Neural cell (in vitro differentiated cells): ENCODE measurements around the gene DEK.

Source experiments
- EP300 ChIP-seq: fragments of 450-650 bp; conservative IDR thresholded peaks from 2 replicates; pipeline ENCODE4 v1.6.1; 2014; ENCODE audit warnings: antibody characterized with exemption, mild to moderate bottlenecking, moderate library complexity; ENCODE audit not compliant: poor library complexity, severe bottlenecking
- EZH2 ChIP-seq: fragments of 200-600, 300-800 bp; shearing (Covaris generic), sonication (generic); IDR thresholded peaks from 2 replicates; pipeline ENCODE4 v1.6.1; 2014; ENCODE audit warnings: antibody characterized with exemption, low read length, borderline replicate concordance, mild to moderate bottlenecking; ENCODE audit not compliant: insufficient read depth, poor library complexity, severe bottlenecking
- MXI1 ChIP-seq: fragments of 450-650 bp; conservative IDR thresholded peaks from 2 replicates; pipeline ENCODE4 v1.6.1; 2014; ENCODE audit warnings: antibody characterized with exemption, mild to moderate bottlenecking; ENCODE audit not compliant: poor library complexity, severe bottlenecking
- TF ChIP-seq, protein P1 (sequence below): fragments of 450-650 bp; IDR thresholded peaks from 2 replicates; pipeline ENCODE4 v1.5.1; 2014; ENCODE audit warnings: antibody characterized with exemption, mild to moderate bottlenecking, moderate library complexity; ENCODE audit not compliant: poor library complexity, severe bottlenecking
- TF ChIP-seq, protein P2 (sequence below): IDR thresholded peaks from 2 replicates; pipeline ENCODE4 v1.6.1; 2012; ENCODE audit warnings: borderline replicate concordance

DNA sequence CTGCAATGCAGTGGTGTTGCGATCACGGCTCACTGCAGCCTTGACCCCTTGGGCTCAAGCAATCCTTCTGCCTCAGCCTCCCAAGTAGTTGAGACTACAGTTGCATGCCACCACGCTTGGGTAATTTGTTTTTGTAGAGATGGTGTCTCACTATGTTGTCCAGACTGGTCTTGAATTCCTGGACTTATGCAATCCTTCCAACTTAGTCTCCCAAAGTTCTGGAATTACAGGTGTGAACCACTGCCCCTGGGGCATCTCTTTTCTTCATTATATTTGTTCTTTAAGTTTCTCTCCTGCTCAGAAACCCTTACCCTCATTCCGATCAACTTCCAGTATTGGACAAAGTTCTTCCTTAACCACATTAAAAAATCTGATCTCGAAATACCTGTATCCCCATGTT, 44.7 kb upstream of the DEK start:
- TF ChIP-seq, protein P1, sequence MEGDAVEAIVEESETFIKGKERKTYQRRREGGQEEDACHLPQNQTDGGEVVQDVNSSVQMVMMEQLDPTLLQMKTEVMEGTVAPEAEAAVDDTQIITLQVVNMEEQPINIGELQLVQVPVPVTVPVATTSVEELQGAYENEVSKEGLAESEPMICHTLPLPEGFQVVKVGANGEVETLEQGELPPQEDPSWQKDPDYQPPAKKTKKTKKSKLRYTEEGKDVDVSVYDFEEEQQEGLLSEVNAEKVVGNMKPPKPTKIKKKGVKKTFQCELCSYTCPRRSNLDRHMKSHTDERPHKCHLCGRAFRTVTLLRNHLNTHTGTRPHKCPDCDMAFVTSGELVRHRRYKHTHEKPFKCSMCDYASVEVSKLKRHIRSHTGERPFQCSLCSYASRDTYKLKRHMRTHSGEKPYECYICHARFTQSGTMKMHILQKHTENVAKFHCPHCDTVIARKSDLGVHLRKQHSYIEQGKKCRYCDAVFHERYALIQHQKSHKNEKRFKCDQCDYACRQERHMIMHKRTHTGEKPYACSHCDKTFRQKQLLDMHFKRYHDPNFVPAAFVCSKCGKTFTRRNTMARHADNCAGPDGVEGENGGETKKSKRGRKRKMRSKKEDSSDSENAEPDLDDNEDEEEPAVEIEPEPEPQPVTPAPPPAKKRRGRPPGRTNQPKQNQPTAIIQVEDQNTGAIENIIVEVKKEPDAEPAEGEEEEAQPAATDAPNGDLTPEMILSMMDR: no peak
- no peak for TF ChIP-seq EP300
- TF ChIP-seq, protein P2, sequence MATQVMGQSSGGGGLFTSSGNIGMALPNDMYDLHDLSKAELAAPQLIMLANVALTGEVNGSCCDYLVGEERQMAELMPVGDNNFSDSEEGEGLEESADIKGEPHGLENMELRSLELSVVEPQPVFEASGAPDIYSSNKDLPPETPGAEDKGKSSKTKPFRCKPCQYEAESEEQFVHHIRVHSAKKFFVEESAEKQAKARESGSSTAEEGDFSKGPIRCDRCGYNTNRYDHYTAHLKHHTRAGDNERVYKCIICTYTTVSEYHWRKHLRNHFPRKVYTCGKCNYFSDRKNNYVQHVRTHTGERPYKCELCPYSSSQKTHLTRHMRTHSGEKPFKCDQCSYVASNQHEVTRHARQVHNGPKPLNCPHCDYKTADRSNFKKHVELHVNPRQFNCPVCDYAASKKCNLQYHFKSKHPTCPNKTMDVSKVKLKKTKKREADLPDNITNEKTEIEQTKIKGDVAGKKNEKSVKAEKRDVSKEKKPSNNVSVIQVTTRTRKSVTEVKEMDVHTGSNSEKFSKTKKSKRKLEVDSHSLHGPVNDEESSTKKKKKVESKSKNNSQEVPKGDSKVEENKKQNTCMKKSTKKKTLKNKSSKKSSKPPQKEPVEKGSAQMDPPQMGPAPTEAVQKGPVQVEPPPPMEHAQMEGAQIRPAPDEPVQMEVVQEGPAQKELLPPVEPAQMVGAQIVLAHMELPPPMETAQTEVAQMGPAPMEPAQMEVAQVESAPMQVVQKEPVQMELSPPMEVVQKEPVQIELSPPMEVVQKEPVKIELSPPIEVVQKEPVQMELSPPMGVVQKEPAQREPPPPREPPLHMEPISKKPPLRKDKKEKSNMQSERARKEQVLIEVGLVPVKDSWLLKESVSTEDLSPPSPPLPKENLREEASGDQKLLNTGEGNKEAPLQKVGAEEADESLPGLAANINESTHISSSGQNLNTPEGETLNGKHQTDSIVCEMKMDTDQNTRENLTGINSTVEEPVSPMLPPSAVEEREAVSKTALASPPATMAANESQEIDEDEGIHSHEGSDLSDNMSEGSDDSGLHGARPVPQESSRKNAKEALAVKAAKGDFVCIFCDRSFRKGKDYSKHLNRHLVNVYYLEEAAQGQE: no peak
- TF ChIP-seq EZH2: no peak
- TF ChIP-seq MXI1: no peak
